CD4-positive, alpha-beta T cell treated with Interleukin-15 for 4 hours (primary cell): ENCODE data around the gene E2F1.

Experiments
- DNase-seq: peaks from one replicate; pipeline ENCODE4 v3.0.0-alpha.2; 2020; ENCODE audit warnings: low spot score

E2F1 gene

DNA sequence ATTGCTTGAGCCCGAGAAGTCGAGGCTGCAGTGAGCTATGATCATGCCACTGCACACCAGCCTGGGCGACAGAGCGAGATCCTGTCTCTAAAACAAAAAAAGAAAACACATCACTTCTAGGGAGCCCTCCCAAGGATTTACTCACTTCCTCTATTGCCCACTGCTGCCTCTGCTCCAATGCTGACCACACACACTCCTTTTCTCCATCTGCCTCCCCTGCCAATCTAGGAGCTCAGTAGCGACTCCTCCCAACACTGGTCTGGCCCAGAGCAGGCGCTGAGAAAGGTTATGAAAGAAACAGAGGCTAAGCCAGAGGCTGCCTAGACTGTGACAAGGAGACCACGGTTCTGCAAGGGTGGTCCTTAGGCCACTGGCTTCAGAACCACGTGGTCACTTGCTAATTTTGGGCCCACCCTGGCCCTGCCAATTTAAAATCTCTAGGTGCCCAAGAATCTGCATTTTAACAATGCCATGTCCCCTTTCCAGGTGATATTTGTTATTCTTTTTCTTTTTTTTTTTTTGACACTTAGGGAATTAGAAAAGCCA, 1.3 kb upstream of the E2F1 start:
- DNase-seq, result no peak

DNA sequence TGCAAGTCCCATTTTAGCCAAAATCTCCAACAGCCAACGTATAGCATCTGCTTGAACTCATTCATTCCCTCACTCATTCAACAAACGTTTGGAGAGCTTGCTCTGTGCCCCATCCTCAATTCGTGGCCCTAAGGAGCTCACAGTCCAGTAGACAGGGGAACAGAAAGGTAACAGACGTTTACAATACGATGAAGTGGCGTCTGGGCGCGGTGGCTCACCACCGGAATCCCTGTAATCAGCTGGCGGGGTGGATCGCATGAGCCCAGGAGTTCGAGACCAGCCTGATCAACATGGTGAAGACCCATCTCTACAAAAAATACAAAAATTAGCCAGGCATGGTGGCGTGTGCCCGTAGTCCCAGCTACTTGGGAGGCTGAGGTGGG, 790 bp upstream of the E2F1 start:
- no peak for DNase-seq

DNA sequence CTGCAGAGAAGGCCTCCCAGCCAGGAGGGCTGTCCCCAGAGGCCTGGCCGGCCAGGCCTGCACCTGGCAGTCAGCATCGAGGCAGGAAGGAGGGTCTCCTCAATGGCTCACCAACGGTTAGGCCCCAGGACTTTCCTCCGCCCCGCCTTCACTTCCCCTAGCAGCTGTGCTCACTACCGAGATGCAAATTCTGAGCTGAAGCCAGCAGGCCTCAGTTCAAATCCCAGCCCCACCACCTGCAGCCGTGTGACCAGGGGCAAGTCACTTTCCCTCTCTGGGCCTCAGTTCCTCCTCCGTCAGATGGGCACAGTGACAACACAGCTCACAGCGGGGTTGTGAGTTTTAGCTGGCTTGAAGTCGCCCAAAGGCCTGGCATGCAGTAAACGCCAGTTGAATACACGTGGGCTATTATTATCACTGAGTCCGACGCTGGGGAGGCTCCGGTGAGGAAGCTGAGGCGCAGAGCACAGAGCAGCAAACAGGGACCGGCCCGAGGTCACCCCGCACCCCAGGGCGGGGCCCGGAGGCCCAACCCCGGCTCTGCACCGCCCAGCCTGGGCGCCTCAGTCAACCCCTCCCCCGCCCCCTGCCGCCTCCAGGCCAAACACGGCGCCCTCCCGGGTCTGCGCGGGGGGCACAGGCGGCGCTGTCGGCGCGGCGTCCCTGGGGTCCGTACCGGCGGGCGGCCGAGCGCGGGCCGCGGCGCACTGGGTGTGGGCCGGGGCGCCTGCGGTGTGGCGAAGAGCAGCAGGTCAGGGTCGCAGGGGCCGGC, 671 bp downstream of the E2F1 start:
- DNase-seq, result no peak

DNA sequence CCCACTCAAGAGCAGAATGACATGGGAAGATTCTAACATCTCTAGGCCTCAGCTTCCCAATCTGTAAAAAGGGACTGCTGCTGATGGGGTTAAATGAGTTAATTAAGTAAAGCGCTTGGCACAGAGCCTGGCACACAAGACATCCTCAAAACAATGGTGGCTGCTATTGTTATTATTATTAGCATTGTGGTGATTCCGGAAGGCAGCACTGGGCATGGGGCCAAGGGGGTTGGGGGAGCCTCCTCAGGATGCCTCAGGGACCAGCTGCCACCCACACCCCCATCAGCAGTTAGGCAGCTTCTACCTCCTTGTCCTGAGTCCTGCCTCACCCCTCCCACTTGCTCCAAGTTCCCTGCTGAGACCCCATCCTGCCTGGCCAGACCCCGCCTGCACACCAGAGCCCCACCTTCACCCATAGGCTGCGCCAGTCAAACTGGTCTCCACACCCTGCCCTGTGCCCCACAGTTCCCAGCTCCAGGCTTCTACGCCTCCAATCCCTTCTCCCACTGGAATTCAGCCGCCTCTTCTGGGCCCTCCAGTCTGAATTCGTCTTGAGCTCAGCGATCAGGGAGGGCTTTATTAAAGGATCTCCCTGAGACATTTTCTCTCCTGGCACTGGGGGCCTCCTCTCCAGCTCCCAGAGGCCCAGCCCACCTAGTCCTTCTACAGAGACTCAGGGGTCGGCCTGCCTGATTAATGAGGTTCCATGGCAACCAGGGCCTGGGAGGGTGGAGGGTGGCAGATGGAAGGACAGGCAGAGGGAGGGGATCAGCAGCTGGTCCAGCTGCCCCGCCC, 1.5 kb downstream of the E2F1 start:
- DNase-seq, result no peak

DNA sequence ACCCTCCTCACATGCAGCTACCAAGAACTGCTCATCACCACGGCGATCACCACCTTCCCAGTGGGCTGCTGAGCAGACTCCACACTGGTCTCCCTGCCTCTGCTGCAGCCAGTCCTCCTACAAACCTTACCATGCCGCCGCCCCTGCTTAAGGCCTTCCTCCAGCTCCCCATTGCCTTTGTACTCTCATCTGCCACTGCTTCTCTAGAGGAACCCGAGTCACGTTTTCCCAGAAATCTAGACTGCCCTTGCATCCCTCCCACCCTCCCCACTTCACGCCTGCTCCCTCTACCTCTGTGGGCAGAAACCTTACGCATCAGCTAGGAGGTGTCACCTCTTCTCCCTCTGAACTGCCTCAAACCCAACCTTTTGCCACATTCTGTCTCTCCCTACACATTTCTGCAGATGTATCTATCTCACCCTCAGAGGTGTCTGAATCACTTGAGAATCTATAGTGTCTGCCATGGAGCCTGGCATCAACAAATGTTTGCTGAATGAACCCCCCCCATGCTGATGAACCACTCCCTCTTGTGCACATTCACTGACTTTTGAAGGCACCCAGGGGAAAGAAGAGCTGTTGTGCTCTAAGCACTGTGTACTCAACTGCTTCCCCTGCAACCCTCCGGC, 4.3 kb downstream of the E2F1 start:
- no peak for DNase-seq

DNA sequence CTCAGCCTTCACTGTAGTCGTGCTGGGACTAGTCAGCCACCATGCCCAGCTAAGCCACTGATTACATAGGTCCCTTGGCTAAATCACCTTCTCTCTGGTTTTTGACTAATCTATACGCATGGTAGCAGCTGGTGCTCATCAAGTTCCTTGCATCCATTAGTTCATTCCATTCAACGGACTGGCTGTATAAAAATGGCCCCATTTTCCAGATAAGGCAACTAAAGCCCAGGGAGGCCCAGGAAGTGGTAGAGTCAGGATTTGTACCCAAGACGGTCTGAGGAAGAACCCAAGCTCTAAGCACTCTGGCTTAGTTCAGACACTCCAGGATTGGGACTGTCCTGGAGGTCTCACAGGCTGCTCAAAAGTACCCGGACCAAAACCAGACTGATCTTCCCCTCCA, 4.9 kb downstream of the E2F1 start:
- no peak for DNase-seq

DNA sequence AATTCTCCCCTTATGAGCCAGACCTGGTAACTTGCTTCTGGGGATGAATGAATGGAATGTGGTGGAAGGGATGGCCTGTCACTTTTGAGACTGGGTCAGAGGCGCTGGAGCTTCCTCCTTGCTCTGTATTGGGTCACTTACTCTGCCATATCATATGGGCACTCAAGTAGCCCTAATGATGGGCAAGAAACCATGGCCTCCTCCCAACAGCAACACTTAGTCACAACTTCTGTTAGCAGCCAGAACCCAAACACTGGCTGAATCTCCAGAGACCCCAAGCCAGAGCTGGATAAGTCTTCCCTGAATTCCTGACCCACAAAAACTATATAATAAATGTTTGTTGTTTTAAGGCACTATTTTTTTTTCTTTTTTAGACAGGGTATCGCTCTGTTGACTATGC, 5.5 kb downstream of the E2F1 start:
- no peak for DNase-seq

DNA sequence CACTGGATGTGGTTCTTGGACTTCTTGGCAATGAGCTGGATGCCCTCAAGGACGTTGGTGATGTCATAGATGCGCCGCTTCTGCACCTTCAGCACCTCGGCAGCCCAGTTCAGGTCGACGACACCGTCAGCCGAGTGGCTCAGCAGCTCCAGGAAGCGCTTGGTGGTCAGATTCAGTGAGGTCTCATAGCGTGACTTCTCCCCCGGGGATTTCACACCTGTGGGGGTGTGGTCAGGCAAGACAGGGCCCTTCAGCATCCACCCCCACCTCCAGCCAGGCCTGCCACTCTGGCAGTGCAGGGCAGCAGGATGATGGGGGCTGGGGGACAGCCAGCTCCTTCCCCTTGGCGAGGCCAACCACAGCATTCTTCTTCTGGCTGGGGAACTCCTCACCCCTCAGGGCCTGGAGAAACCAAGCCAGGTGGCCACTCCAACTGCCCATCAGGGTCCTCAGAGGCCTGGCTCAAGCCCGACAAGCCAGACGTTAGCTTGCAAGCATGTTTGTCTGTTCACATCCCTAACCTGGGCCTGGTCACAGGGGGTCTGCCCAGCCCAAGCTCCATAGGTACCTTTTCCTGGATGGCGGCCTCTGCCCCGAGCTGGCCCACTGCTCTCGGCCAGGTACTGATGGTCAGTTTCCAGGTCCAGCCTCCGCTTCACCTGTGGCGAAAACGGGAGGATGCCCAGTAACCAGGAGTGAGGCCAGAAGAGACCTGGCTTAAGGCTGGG, 6.3 kb downstream of the E2F1 start:
- DNase-seq, result peak; percentile 46

DNA sequence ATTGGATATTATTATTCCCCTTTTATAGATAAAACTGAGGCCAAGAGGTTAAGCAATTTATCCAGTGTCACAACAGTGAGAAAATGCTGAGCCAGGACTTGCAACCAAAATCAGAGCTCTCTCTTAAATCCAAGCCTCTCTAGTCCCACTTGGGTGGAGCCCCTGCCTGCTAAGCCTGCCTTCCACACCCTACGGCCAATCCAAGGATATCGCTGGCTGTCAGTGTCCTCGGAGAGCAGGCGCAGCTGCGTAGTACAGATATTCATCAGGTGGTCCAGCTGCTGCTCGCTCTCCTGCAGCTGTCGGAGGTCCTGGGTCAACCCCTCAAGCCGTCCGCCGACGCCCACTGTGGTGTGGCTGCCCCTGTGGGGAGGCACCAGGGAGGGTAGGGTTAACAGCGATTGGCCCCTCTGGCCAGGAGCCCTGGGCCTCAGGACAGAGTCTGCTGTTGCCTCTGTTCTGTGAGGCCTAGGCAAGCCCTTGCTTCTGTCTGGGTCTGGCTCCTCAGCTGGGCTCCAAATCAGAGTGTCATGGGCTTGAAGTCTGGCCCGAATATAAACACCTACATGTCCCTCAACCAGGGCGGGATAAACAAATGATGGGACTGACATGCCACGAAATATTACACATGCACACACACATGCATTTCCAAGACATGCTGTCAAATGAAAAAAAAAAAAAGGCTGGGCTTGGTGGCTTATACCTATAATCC, 8.0 kb downstream of the E2F1 start:
- no peak for DNase-seq

DNA sequence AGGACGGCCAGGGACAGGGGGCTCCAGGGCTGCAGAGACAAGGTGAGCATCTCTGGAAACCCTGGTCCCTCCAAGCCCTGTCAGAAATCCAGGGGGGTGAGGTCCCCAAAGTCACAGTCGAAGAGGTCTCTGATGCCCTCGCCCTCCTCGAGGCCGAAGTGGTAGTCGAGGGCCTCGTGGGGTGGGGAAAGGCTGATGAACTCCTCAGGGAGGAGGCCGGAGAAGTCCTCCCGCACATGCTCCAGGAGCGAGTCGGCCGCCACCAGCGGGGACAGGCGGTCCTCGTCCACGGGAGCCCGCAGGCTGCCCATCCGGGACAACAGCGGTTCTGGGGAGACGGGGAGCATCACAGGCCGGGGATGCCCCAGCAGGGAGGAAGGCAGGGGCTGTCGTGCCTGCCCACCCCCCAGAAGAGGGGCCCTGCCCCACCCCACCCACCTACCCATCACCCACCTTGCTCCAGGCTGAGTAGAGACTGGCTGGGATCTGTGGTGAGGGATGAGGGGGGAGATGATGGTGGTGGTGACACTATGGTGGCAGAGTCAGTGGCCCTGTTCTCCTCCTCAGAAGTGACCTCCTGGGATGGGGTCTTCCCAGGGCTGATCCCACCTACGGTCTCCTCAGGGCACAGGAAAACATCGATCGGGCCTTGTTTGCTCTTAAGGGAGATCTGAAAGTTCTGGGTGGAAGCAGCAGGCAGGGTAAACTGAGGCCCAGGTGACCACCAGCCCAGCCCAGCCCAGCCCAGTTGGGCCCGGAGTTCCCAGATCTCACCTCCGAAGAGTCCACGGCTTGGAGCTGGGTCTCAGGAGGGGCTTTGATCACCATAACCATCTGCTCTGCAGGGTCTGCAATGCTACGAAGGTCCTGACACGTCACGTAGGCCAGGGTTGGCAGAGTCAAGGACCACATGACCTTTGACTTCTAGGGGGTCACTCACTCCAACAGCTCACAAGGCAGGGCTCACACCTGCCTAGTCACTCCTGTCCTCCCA, 9.2 kb downstream of the E2F1 start:
- DNase-seq, result no peak

DNA sequence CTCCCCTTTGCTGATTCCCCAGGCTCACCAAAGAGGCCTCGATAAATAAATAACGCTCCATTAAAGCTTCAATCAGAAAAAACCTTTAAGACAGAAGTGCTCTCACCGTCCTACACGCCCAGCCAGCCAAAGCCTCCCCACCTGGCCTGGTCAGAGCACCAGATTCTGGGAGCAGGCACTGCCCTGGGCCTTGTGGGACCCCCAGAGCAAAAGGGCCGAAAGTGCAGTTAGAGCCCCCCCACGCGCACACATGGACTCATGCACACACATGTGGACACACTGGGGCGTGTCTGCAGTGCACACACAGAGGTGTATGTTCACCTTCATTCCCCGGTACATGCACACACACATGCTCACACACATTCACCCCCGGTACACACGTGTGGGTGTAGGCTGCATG, 10.1 kb downstream of the E2F1 start:
- DNase-seq, result no peak

DNA sequence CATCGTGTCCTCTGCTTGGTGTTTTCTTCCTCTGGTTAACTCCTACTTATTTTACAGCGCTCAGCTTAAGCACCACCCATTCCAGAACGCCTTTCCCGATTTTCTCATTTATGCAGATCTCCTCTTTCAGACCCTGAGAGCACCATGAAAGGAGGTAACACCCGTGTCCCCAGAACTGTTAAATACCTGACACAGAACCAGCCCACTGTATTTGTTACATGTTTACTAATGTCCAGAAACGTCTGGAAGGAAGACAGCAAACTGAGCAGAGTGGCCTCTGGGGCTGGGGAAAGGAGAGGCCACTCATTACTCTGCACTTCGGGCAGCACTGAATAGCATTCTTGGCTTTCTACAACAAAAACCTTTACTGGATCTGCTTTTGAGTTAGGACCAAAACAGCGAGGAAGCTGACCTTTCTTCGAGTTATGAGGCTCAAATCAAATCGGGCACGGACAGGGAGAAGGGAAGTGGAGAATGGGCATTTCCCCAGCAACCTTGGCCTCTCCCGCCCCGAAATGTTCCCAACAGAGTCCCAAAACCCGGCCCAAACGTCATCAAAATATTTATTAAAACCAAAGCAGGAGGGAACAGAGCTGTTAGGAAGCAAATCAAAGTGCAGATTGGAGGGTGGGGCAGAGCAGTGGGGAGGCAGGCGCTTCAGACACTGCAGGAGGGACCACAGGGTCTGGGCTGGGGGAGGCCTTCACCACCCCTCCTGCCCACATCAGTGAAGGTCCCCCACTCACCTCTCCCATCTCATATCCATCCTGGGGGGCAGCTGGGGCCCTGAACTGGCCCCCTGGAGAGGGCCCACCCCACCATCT, 10.8 kb downstream of the E2F1 start:
- no peak for DNase-seq

DNA sequence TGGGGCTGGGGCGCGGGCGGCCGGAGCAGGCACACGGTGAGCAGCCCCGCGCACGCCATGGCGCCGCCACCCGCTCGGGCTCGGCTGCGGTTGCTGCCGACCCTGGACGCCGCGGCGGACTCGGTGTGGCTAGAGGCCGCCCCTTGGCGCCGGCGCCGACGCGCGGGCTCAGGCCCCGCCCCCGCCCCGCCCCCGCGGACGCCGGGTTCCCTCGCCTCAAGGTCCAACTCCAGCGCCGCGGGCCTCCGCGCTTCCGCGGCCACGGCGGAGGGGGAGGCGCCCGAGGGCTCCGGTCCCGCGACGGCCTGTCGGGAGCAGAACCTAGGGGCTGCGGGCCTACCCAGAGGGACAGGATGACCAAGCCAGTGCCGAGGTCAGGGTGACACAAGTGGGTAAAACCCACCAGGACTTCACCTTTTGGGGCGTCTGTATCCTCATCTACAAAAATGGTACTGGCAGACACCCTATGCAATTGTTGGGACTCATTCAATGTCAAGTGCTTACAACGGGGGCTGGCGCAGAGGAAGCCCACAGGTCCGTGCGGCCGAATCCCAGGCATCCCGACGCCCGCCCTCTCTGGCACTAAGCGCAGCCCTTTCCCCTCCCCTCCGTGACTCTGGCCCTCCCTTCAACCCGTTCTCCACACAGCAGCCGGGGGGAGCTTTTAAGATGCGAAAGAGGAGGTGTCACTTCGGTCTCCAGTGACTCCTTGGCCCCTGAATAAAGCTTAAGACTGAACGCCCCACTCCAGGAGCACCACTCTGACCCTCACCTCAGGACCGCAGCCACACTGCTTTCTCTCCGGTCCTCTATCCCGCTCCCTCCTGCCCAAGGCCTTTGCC, 11.7 kb downstream of the E2F1 start, which contains the start of gene NECAB3:
Gene NECAB3, minus strand, starts transcription at position 135 of the 842 bp plus-strand sequence. Its CDS starts 76 bp downstream, at position 59.
- DNase-seq, result peak; percentile 50

DNA sequence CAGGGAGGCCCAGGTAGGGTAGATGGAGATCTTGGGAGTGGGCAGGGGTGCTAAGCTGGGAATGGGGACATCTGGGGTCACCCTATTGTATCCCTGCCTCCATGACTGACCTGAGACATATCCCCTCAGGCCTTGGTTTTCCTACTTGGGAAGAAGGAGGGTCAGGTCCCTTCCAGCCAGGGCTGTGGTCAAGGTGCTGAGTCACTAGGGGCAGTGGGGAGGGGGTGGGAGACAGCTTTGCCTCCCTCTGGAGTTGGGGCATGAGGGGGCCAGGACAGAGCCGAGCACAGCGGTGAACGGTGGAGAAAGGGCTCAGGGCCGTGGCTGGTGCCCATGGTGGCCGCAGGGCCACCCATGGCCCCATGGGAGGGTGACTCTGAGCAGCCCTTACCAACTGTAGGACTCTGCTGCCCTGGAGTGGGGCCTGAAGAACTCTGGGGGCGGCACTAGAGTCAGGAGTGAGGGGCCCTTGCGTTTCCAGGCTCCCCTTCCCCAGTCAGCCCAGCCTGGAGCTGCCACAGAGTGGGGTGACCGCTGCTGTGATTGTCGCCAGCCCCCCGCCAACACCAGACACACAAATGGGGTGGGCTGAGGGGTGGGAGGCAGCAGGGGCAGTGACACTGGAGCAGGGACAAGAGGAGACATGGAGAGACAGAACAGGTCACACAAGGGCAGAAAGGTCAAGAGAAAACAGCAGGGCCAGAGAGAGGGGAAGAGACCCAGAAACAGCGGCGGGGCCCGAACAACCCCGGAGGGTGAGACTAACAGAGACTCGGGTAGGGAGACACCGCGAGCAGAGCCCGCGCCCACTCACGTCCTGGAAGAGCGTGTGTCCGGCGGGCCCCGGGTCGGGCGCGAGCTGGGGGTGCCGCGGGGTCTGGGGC, 12.5 kb downstream of the E2F1 start:
- DNase-seq, result no peak

DNA sequence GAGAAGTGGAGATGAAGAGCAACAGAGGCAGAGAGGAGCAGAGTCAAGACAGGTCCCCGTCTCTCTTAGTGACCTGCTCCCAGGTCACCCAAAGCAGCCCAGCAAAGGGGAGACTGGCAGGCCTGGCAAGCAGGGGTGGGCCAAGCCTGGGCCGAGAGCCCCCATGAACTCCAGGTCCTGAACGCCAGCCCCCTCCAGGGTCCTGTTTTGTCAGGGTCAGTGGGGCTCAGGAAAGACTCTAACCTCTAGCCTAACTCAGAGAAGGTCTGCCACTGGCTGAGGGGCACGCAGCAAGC, 13.1 kb downstream of the E2F1 start:
- no peak for DNase-seq

DNA sequence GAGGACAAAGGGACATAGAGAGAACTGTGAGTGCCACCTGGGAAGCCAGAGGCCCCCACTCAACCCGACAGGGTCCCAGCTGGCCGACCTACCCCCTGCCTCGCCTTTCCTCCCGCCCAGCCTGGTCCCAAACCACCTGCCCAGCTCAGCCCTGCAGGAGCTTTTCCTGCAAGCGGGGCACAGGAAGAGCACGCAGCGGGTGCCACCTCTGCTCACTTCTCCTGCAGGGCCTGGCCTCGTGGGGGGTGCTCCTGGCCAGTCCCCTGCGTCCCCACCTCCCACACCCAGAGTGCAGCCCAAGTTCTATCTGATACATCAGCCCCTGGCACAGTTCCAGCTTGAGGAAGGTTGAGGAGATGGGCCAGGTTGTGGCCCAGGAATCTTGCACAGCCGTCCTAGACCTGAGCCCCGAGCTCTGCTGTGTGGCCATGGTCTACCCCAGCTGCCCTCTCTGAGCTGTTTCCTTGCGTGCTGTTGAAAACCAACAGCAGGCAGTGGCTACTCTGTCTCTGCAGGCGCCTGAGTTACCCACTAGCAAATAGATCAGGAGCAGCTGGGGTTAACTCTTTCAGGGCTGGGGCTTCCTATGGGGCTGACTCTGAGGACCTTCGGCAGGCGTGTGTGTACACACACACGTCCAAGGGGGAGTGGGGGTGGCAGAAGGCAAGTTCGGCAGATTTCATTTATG, 13.6 kb downstream of the E2F1 start:
- no peak for DNase-seq
